Measurements from ENCODE around the gene OAS1. TPM values are rescaled to one million over a fixed set of nuclear protein-coding genes. Genes with fewer than 3 reads are reported as not detected.

The OAS1 gene
- total and polyA plus RNA-seq, 9 of the 15 experiments (the other 6 are each of a cell fraction or from before 2014, with no cell fraction given) = 0.06 to 0.25 TPM; not detected in 7

DNA sequence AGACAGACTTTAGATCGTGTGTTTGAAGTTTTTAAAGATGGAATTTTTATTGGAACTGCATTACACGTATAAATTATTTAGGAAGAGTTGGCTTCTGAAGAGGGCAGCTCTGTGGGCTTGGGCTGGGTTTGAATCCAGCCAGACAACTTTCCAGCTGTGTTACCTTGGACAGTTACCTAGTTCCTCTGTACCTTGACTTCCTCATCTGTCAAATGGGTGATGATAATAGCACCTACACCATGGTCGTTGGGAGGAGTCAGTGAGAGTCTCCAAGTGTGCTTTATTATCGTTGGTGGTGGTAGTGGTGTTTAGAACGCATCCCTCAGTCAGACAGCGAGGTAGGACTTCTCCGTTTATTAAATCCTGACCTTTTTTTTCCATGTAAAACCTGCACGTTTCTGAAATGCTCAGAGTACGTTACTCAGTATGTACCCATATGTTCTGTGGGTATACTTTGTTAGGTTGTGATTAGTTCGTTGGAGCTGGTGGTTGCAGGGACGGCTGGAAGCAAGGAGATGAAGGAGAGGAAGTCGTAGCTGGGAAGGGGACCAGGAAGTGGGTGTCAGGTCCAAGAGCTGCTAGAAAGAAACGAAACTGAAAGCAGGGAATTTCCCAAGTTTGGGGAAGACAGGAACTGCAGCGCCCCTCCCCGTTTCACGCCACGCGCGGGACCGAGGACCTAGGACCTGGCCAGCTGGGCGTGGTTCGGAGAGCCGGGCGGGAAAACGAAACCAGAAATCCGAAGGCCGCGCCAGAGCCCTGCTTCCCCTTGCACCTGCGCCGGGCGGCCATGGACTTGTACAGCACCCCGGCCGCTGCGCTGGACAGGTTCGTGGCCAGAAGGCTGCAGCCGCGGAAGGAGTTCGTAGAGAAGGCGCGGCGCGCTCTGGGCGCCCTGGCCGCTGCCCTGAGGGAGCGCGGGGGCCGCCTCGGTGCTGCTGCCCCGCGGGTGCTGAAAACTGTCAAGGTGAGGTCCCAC lies 31.3 kb downstream of the OAS1 start, which contains the start of gene OAS3:
OAS3 (plus strand) TSS at position 734 of the 979 bp plus-strand sequence; CDS start at position 791, 57 bp downstream.
- POLR2A ChIA-PET = interaction anchor here (0.5 to 1.0 kb wide), 7 partner anchors 10 to 180 kb away, joined by 3 to 6 read pairs (median 3); partner anchors contain the start of gene OAS2
- no peaks in the 10 kb centered on the region for H3K79me2 ChIP-seq (ENCODE audit: control insufficient read depth, insufficient read depth, low read length)
- H3K9ac ChIP-seq (ENCODE audit: insufficient read depth in 1 of 2, low read depth in 2 of 2, low read length in 2 of 2) = peak within 1 kb of the TSS; percentile 35 to 89
- WGBS (ENCODE audit: insufficient coverage, low coverage, missing lambda C conversion rate) = 3% methylated on average over 50 of the region's 50 CpGs
- no peak for FAIRE-seq
- H3K27me3 ChIP-seq (ENCODE audit: control insufficient read depth in 2 of 2, insufficient read depth in 2 of 2, low read length in 2 of 2) = peaks cover 6 to 21% of the 10 kb centered on the region in 2 experiments; a peak in 4 of 5 replicates
- no TSS peak for BruUV-seq (replicated peaks)
- DNase-seq (ENCODE audit: extremely low read depth in 1 of 4, low spot score in 3 of 4) = peak; percentile 51 to 58 (median 56)
- ATAC-seq = peak; percentile 91
- peak within 1 kb of the TSS; percentile 47 for H3K4me3 ChIP-seq
- H3K9me3 ChIP-seq (replicated peaks; ENCODE audit: control insufficient read depth, insufficient read depth, low read depth, low read length) = no peaks in the 10 kb centered on the region
- 0 out of 2 replicates have a peak, but pooled peaks cover 3% of the 10 kb centered on the region for H4K20me1 ChIP-seq (replicated peaks; ENCODE audit: control insufficient read depth, insufficient read depth, low read length)
- H2AFZ ChIP-seq (ENCODE audit: low read depth, low read length) = peak within 1 kb of the TSS; percentile 89
- no peaks in the 10 kb centered on the region for H3K36me3 ChIP-seq (ENCODE audit: control insufficient read depth, insufficient read depth, low read length)
- intact Hi-C loops (cut with micrococcal nuclease) (no loop called here), in situ Hi-C loops (cut with MboI) (no loop called here)
- H3K4me2 ChIP-seq (ENCODE audit: insufficient read depth, low read length) = peak within 1 kb of the TSS; percentile 80
- peaks cover 4 to 7% of the 10 kb centered on the region in 2 experiments; a peak in 4 of 5 replicates for H3K4me1 ChIP-seq (replicated peaks in 1 of 2; ENCODE audit: control insufficient read depth in 2 of 2, insufficient read depth in 2 of 2, low read length in 2 of 2)
- H3K27ac ChIP-seq (ENCODE audit: extremely low read depth, low read depth, low read length) = 0 out of 3 replicates have a peak within 1 kb of the TSS, but pooled peaks have one; percentile 1
- no peaks in the 10 kb centered on the region for H3K9me1 ChIP-seq (ENCODE audit: control insufficient read depth, insufficient read depth, low read length)
- CTCF ChIA-PET (ENCODE audit: low intra/inter-chr PET ratio) = no interaction called here
- peak; percentile 40; the same call in 1 of the 2 replicates for TF ChIP-seq SMARCA5 (IDR thresholded peaks at IDR 0.05)
- TF ChIP-seq TOE1 (IDR thresholded peaks at IDR 0.05; ENCODE audit: borderline replicate concordance) = 0 out of 2 replicates have a peak, but pooled peaks have one; percentile 21
- no peak for TF ChIP-seq TOE1 (CRISPR knock-in tag; IDR thresholded peaks at IDR 0.05; ENCODE audit: borderline replicate concordance, low read depth)
- TF ChIP-seq, protein P1, sequence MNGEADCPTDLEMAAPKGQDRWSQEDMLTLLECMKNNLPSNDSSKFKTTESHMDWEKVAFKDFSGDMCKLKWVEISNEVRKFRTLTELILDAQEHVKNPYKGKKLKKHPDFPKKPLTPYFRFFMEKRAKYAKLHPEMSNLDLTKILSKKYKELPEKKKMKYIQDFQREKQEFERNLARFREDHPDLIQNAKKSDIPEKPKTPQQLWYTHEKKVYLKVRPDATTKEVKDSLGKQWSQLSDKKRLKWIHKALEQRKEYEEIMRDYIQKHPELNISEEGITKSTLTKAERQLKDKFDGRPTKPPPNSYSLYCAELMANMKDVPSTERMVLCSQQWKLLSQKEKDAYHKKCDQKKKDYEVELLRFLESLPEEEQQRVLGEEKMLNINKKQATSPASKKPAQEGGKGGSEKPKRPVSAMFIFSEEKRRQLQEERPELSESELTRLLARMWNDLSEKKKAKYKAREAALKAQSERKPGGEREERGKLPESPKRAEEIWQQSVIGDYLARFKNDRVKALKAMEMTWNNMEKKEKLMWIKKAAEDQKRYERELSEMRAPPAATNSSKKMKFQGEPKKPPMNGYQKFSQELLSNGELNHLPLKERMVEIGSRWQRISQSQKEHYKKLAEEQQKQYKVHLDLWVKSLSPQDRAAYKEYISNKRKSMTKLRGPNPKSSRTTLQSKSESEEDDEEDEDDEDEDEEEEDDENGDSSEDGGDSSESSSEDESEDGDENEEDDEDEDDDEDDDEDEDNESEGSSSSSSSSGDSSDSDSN (IDR thresholded peaks at IDR 0.05; ENCODE audit: borderline replicate concordance in 1 of 2, low read depth in 2 of 2, low read length in 2 of 2) = peak in 1 of 2 experiments; percentile 65; a peak in 1 of 4 replicates
- TF ChIP-seq ZNF583 (CRISPR knock-in tag; IDR thresholded peaks at IDR 0.05) = no peak
- TF ChIP-seq SMARCC2 (IDR thresholded peaks at IDR 0.05; ENCODE audit: low read depth) = no peak
- TF ChIP-seq, protein P2, sequence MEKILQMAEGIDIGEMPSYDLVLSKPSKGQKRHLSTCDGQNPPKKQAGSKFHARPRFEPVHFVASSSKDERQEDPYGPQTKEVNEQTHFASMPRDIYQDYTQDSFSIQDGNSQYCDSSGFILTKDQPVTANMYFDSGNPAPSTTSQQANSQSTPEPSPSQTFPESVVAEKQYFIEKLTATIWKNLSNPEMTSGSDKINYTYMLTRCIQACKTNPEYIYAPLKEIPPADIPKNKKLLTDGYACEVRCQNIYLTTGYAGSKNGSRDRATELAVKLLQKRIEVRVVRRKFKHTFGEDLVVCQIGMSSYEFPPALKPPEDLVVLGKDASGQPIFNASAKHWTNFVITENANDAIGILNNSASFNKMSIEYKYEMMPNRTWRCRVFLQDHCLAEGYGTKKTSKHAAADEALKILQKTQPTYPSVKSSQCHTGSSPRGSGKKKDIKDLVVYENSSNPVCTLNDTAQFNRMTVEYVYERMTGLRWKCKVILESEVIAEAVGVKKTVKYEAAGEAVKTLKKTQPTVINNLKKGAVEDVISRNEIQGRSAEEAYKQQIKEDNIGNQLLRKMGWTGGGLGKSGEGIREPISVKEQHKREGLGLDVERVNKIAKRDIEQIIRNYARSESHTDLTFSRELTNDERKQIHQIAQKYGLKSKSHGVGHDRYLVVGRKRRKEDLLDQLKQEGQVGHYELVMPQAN (IDR thresholded peaks at IDR 0.05; ENCODE audit: borderline replicate concordance) = peak; percentile 41; the same call in 1 of the 2 replicates
- TF ChIP-seq ELF1 (tag; IDR thresholded peaks at IDR 0.05) = peak; percentile 94
- TF ChIP-seq KLF1 (tag; IDR thresholded peaks at IDR 0.05) = peak; percentile 83; the same call in 1 of the 2 replicates
- TF ChIP-seq NFRKB (IDR thresholded peaks at IDR 0.05; ENCODE audit: low read depth) = no peak
- peak; percentile 65; the same call in 1 of the 2 replicates for TF ChIP-seq MTA3 (IDR thresholded peaks at IDR 0.05; ENCODE audit: borderline replicate concordance)
- TF ChIP-seq HDAC2 (IDR thresholded peaks at IDR 0.05) = no peak
- TF ChIP-seq BHLHE40 (IDR thresholded peaks at IDR 0.05; ENCODE audit: low read length) = no peak
- no peak for TF ChIP-seq ZNF324 (CRISPR knock-in tag; IDR thresholded peaks at IDR 0.05)
- TF ChIP-seq KAT8 (IDR thresholded peaks at IDR 0.05; ENCODE audit: low read depth) = no peak
- peak; percentile 35 for TF ChIP-seq NFIC (IDR thresholded peaks at IDR 0.05)
- TF ChIP-seq, protein P3, sequence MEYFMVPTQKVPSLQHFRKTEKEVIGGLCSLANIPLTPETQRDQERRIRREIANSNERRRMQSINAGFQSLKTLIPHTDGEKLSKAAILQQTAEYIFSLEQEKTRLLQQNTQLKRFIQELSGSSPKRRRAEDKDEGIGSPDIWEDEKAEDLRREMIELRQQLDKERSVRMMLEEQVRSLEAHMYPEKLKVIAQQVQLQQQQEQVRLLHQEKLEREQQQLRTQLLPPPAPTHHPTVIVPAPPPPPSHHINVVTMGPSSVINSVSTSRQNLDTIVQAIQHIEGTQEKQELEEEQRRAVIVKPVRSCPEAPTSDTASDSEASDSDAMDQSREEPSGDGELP (CRISPR knock-in tag; IDR thresholded peaks at IDR 0.05; ENCODE audit: borderline replicate concordance) = peak; percentile 85
